IMR-90 (cell line): ENCODE measurements around the gene CNOT9. TPM values are rescaled to one million over a fixed set of nuclear protein-coding genes. Genes with fewer than 3 reads are reported as not detected.

Experiments
- ATAC-seq: fragments of 200-7000 bp; cut with Tn5 transposase; 2 replicates; pipeline ENCODE4 v1.9.1; 2020; ENCODE audit warnings: low read depth, mild to moderate bottlenecking, moderate library complexity
- BruUV-seq: library from RNA; stranded (reverse); fragments of 400-500 nt; replicated peaks from 2 replicates; lab custom pipeline; 2021; lab: Mats Ljungman, UMichigan
- CTCF ChIA-PET: fragments of 300-600 bp; formaldehyde crosslinking; extraction: SDS; loops from one replicate; lab custom pipeline; 2021; ENCODE audit warnings: antibody characterized with exemption; lab: Yijun Ruan, JAX
- POLR2A ChIA-PET: fragments of 300-600 bp; sonication (Branson Sonifier 250); formaldehyde crosslinking; loops from one replicate; lab custom pipeline; 2022; ENCODE audit warnings: antibody characterized with exemption; ENCODE audit not compliant: unreplicated experiment; lab: Charles Lee
- DNase-seq: peaks from one replicate; pipeline ENCODE4 v3.0.0; 2013
- H2AFZ ChIP-seq: replicated peaks from 2 replicates; pipeline ENCODE3; 2013; ENCODE audit warnings: low read length, mild to moderate bottlenecking; ENCODE audit not compliant: poor library complexity
- H2AK5ac ChIP-seq: 2 replicates; pipeline ENCODE4 v1.6.1; 2013; ENCODE audit warnings: low read depth, low read length, inconsistent platforms
- H2AK9ac ChIP-seq: replicated peaks from 2 replicates; pipeline ENCODE3; 2013; ENCODE audit warnings: mild to moderate bottlenecking, low read depth, low read length, moderate library complexity; ENCODE audit not compliant: poor library complexity
- H2BK120ac ChIP-seq: 2 replicates; pipeline ENCODE4 v1.6.1; 2013; ENCODE audit warnings: low read depth, low read length, inconsistent platforms
- H2BK15ac ChIP-seq: 3 replicates; pipeline ENCODE4 v1.6.1; 2013; ENCODE audit warnings: low read depth, low read length, inconsistent platforms
- H2BK20ac ChIP-seq: 2 replicates; pipeline ENCODE4 v1.6.1; 2013; ENCODE audit warnings: low read depth, mild to moderate bottlenecking, inconsistent platforms, low read length, moderate library complexity
- H2BK5ac ChIP-seq: 2 replicates; pipeline ENCODE4 v1.6.1; 2013; ENCODE audit warnings: mild to moderate bottlenecking, low read depth, low read length, inconsistent platforms; ENCODE audit not compliant: poor library complexity, severe bottlenecking
- H3K14ac ChIP-seq: replicated peaks from 2 replicates; pipeline ENCODE4 v1.6.1; 2013; ENCODE audit warnings: low read depth, low read length, inconsistent platforms
- H3K18ac ChIP-seq: 2 replicates; pipeline ENCODE4 v1.6.1; 2013; ENCODE audit warnings: low read depth, low read length, control low read depth
- H3K23ac ChIP-seq: 2 replicates; pipeline ENCODE4 v1.6.1; 2013; ENCODE audit warnings: low read depth, low read length, inconsistent platforms
- H3K27ac ChIP-seq: 2 replicates; pipeline ENCODE4 v1.5.1; 2013; ENCODE audit warnings: mild to moderate bottlenecking, control low read depth, low read length; ENCODE audit not compliant: insufficient read depth
- H3K27me3 ChIP-seq: 2 replicates; pipeline ENCODE4 v1.6.1; 2013; ENCODE audit warnings: low read length; ENCODE audit not compliant: control insufficient read depth, insufficient read depth
- H3K36me3 ChIP-seq: 2 replicates; pipeline ENCODE4 v1.6.1; 2013; ENCODE audit warnings: low read length, mixed read lengths; ENCODE audit not compliant: control insufficient read depth, insufficient read depth
- H3K4ac ChIP-seq: 2 replicates; pipeline ENCODE4 v1.6.1; 2013; ENCODE audit warnings: low read depth, low read length, inconsistent platforms
- H3K4me1 ChIP-seq: 2 replicates; pipeline ENCODE4 v1.6.1; 2013; ENCODE audit warnings: low read length, mixed read lengths; ENCODE audit not compliant: control insufficient read depth, insufficient read depth
- H3K4me2 ChIP-seq: 2 replicates; pipeline ENCODE4 v1.6.1; 2013; ENCODE audit warnings: low read depth, mild to moderate bottlenecking, control low read depth, low read length, moderate library complexity
- H3K4me3 ChIP-seq: 2 replicates; pipeline ENCODE4 v1.5.1; 2013; ENCODE audit warnings: low read depth, mild to moderate bottlenecking, control low read depth, low read length, moderate library complexity; ENCODE audit not compliant: insufficient read depth
- H3K56ac ChIP-seq: 2 replicates; pipeline ENCODE4 v1.6.1; 2013; ENCODE audit warnings: low read length, inconsistent platforms; ENCODE audit not compliant: insufficient read depth; ENCODE audit errors: extremely low read depth
- H3K79me1 ChIP-seq, 2 experiments: 2 replicates each; pipeline ENCODE4 v1.6.1; 2013; ENCODE audit warnings: low read length in 2 of 2, inconsistent platforms in 1 of 2, low read depth in 1 of 2
- H3K9ac ChIP-seq: 2 replicates; pipeline ENCODE4 v1.6.1; 2013; ENCODE audit warnings: low read depth, low read length, control low read depth
- H3K9me1 ChIP-seq: 2 replicates; pipeline ENCODE4 v1.6.1; 2013; ENCODE audit warnings: low read length, inconsistent platforms; ENCODE audit not compliant: insufficient read depth
- H3K9me3 ChIP-seq: 2 replicates; pipeline ENCODE4 v1.6.1; 2013; ENCODE audit warnings: low read length; ENCODE audit not compliant: control insufficient read depth, insufficient read depth
- H4K20me1 ChIP-seq: 2 replicates; pipeline ENCODE4 v1.6.1; 2013; ENCODE audit warnings: low read length, inconsistent platforms; ENCODE audit not compliant: insufficient read depth
- H4K5ac ChIP-seq: 2 replicates; pipeline ENCODE4 v1.6.1; 2013; ENCODE audit warnings: mild to moderate bottlenecking, low read depth, low read length, control low read depth
- H4K8ac ChIP-seq, 2 experiments: 2 replicates each; pipeline ENCODE4 v1.6.1; 2013; ENCODE audit warnings: low read depth in 2 of 2, low read length in 2 of 2, control low read depth in 1 of 2, inconsistent platforms in 1 of 2
- H4K91ac ChIP-seq: 2 replicates; pipeline ENCODE4 v1.6.1; 2013; ENCODE audit warnings: low read depth, low read length, inconsistent platforms; ENCODE audit not compliant: insufficient read depth
- BHLHE40 ChIP-seq: fragments of 150-350 bp; IDR thresholded peaks from 2 replicates; pipeline ENCODE4 v1.6.1; 2016; ENCODE audit warnings: mild to moderate bottlenecking, low read depth, low read length
- CEBPB ChIP-seq: IDR thresholded peaks from 2 replicates; pipeline ENCODE4 v1.6.1; 2012; ENCODE audit warnings: low read depth, low read length, improper control_type of control experiment
- CHD1 ChIP-seq: IDR thresholded peaks from 2 replicates; pipeline ENCODE4 v1.6.1; 2012; ENCODE audit warnings: low read depth, low read length, improper control_type of control experiment
- CTCF ChIP-seq: conservative IDR thresholded peaks from 2 replicates; pipeline ENCODE4 v1.5.1; 2012; ENCODE audit warnings: mild to moderate bottlenecking, low read depth, low read length, improper control_type of control experiment
- ELK1 ChIP-seq: fragments of 150-350 bp; IDR thresholded peaks from 2 replicates; pipeline ENCODE4 v1.6.1; 2016; ENCODE audit warnings: low read depth, mild to moderate bottlenecking, low read length, moderate library complexity, borderline replicate concordance
- FOS ChIP-seq: fragments of 150-350 bp; IDR thresholded peaks from 2 replicates; pipeline ENCODE4 v1.6.1; 2016; ENCODE audit warnings: low read depth, low read length
- MAFK ChIP-seq: IDR thresholded peaks from 2 replicates; pipeline ENCODE4 v1.6.1; 2012; ENCODE audit warnings: low read depth, low read length, improper control_type of control experiment
- MAZ ChIP-seq: IDR thresholded peaks from 2 replicates; pipeline ENCODE4 v1.6.1; 2012; ENCODE audit warnings: low read depth, mild to moderate bottlenecking, low read length, improper control_type of control experiment, moderate library complexity, borderline replicate concordance
- MXI1 ChIP-seq: IDR thresholded peaks from 2 replicates; pipeline ENCODE4 v1.6.1; 2012; ENCODE audit warnings: low read depth, mild to moderate bottlenecking, low read length, moderate library complexity, borderline replicate concordance
- NFE2L2 ChIP-seq: fragments of 150-350 bp; IDR thresholded peaks from 2 replicates; pipeline ENCODE4 v1.6.1; 2016; ENCODE audit warnings: low read depth, mild to moderate bottlenecking, low read length
- POLR2A ChIP-seq: IDR thresholded peaks from 2 replicates; pipeline ENCODE4 v1.6.1; 2012; ENCODE audit warnings: mild to moderate bottlenecking, low read depth, low read length
- RAD21 ChIP-seq: IDR thresholded peaks from 2 replicates; pipeline ENCODE4 v1.6.1; 2012; ENCODE audit warnings: low read length, improper control_type of control experiment
- RCOR1 ChIP-seq: IDR thresholded peaks from 2 replicates; pipeline ENCODE4 v1.6.1; 2012; ENCODE audit warnings: mild to moderate bottlenecking, low read length, improper control_type of control experiment; ENCODE audit not compliant: insufficient replicate concordance
- RFX5 ChIP-seq: IDR thresholded peaks from 2 replicates; pipeline ENCODE4 v1.8.0; 2012; ENCODE audit warnings: low read depth, mild to moderate bottlenecking, low read length, moderate library complexity
- SMC3 ChIP-seq: fragments of 150-350 bp; IDR thresholded peaks from 2 replicates; pipeline ENCODE4 v1.6.1; 2016; ENCODE audit warnings: low read depth, mild to moderate bottlenecking, antibody characterized with exemption, low read length, moderate library complexity
- USF2 ChIP-seq: fragments of 150-350 bp; IDR thresholded peaks from 2 replicates; pipeline ENCODE4 v1.6.1; 2017; ENCODE audit warnings: mild to moderate bottlenecking, antibody characterized with exemption, low read length, low read depth
- WGBS, 2 experiments: methylation state at CpG; one replicate each; pipeline versions ENCODE4 v1.1.5 to v1.1.7; 2013; ENCODE audit warnings: missing lambda C conversion rate in 2 of 2; ENCODE audit not compliant: insufficient read length in 1 of 2; ENCODE audit errors: extremely low coverage in 2 of 2; 5-methylcytosine and 5-hydroxymethylcytosine counted together
- dilution Hi-C: fragments of 300-500 bp; cut with HindIII; formaldehyde crosslinking; loops from one replicate; pipeline ENCODE4 v1.14.3; 2018; ENCODE audit warnings: low sequenced_read_pairs; ENCODE audit not compliant: unreplicated experiment
- in situ Hi-C: fragments of 300-500 bp; cut with MboI; formaldehyde crosslinking; loops from 3 replicates; pipeline ENCODE4 v1.14.3; 2019; ENCODE audit warnings: low sequenced_read_pairs, inconsistent platforms, mixed read lengths
- intact Hi-C: fragments of 100-400 bp; cut with micrococcal nuclease; formaldehyde crosslinking; loops from 2 replicates; pipeline ENCODE4 v1.10.0; 2022
- polyA plus RNA-seq, 3 experiments: library from polyadenylated mRNA; depleted of rRNA; stranded (reverse); fragments of >200 nt; gene quantifications; 2 replicates each; pipeline ENCODE4 v1.2.3, GENCODE V29; 2012; ENCODE audit warnings: low replicate concordance in 1 of 3
- total RNA-seq: library from RNA; depleted of rRNA; stranded (reverse); fragments of >200 nt; gene quantifications from 2 replicates; pipeline ENCODE4 v1.2.3, GENCODE V29; 2012

CNOT9 gene
- total and polyA plus RNA-seq, 2 of the 4 experiments (the other 2 are of a cell fraction), result 33.1 to 71.0 TPM

GRCh38 chr2:218557941-218558340 is 10.7 kb upstream of the CNOT9 start:
- Histone ChIP-seq H3K9me1 (0 out of 2 replicates have a peak, but pooled peaks cover 3% of the 10 kb centered on the region), H3K27me3 (no peaks in the 10 kb centered on the region), H2AFZ (no peak overlapping the region), H2AK5ac (no peak overlapping the region), H4K20me1 (no peaks in the 10 kb centered on the region), H3K14ac (no peak overlapping the region), H3K18ac (no peak overlapping the region), H3K27ac (no peak overlapping the region), H3K79me1 (peaks cover 3 to 11% of the 10 kb centered on the region in 2 experiments; a peak in 2 of 4 replicates), H3K9me3 (no peaks in the 10 kb centered on the region), H2BK120ac (no peak overlapping the region), H3K36me3 (peaks cover 19% of the 10 kb centered on the region), H2BK20ac (no peak overlapping the region), H2BK15ac (no peak overlapping the region), H2BK5ac (no peak overlapping the region), H3K4me3 (no peak overlapping the region), H4K91ac (no peak overlapping the region), H3K4me2 (no peak overlapping the region), H4K5ac (no peak overlapping the region), H3K56ac (no peak overlapping the region), H3K23ac (no peak overlapping the region), H3K4ac (no peak overlapping the region), H3K9ac (no peak overlapping the region), H2AK9ac (no peak overlapping the region), H4K8ac (no peak overlapping the region), H3K4me1 (no peaks in the 10 kb centered on the region)
- in situ Hi-C loops, result no loop called here
- intact Hi-C loops, result no loop called here
- no peak for ATAC-seq
- WGBS, 2 experiments, result no CpG with 5 or more reads among the region's 2 CpGs
- dilution Hi-C loops, result no loop called here
- no TSS peak for BruUV-seq
- CTCF ChIA-PET, result no interaction called here
- TF ChIP-seq RAD21 (no peak), CTCF (no peak), ELK1 (no peak), SMC3 (no peak), BHLHE40 (no peak), POLR2A (no peak), NFE2L2 (no peak), MAZ (no peak), MAFK (no peak), CHD1 (no peak), USF2 (no peak), RFX5 (no peak), FOS (no peak), RCOR1 (no peak), MXI1 (no peak), CEBPB (no peak)
- POLR2A ChIA-PET, result interaction anchor here (0.7 kb wide), 1 partner anchor 25 kb away, joined by 9 read pairs; no protein-coding TSS in a partner anchor
- no peak for DNase-seq
